MCF 10A (cell line): Measurements from ENCODE around the gene ANP32D. TPM values are rescaled to one million over a fixed set of nuclear protein-coding genes. Genes with fewer than 3 reads are reported as not detected.
"Not testable (repeated sequence)": the region's sequence is repeated elsewhere in the genome, so short reads cannot be mapped to it uniquely, and the experiment has no call there.

Experiments used
- BruUV-seq: library from RNA; stranded (reverse); fragments of 400-500 nt; replicated peaks from 2 replicates; lab custom pipeline; 2021; lab: Mats Ljungman, UMichigan
- CTCF ChIA-PET: fragments of 300-600 bp; sonication (Branson Sonifier 250); formaldehyde crosslinking; extraction: SDS; loops from one replicate; lab custom pipeline; 2021; ENCODE audit warnings: antibody characterized with exemption, inconsistent platforms; lab: Yijun Ruan, JAX
- POLR2A ChIA-PET: fragments of 300-600, 350-650 bp; sonication (Branson Sonifier 250); formaldehyde crosslinking; extraction: SDS; loops from one replicate; lab custom pipeline; 2020; ENCODE audit warnings: antibody characterized with exemption, inconsistent platforms; lab: Yijun Ruan, JAX
- DNase-seq: peaks from one replicate; pipeline ENCODE4 v3.0.0-alpha.2; 2018; ENCODE audit not compliant: unreplicated experiment
- H3K27ac Mint-ChIP-seq: one replicate; pipeline ENCODE4 v1.8.0; 2022; ENCODE audit warnings: mild to moderate bottlenecking, low read depth, mixed read lengths; ENCODE audit not compliant: unreplicated experiment
- H3K27me3 Mint-ChIP-seq: one replicate; pipeline ENCODE4 v1.8.0; 2022; ENCODE audit warnings: mixed read lengths; ENCODE audit not compliant: insufficient read depth, unreplicated experiment
- H3K36me3 Mint-ChIP-seq: one replicate; pipeline ENCODE4 v1.8.0; 2022; ENCODE audit warnings: mild to moderate bottlenecking, moderate library complexity, mixed read lengths; ENCODE audit not compliant: insufficient read depth, unreplicated experiment
- H3K4me1 Mint-ChIP-seq: one replicate; pipeline ENCODE4 v1.8.0; 2022; ENCODE audit warnings: mixed read lengths; ENCODE audit not compliant: insufficient read depth, unreplicated experiment
- H3K4me3 Mint-ChIP-seq: one replicate; pipeline ENCODE4 v1.8.0; 2022; ENCODE audit warnings: mild to moderate bottlenecking, moderate library complexity, mixed read lengths; ENCODE audit not compliant: unreplicated experiment
- H3K9me3 Mint-ChIP-seq: one replicate; pipeline ENCODE4 v1.8.0; 2022; ENCODE audit warnings: mixed read lengths; ENCODE audit not compliant: unreplicated experiment
- CTCF ChIP-seq: fragments of 200-600 bp; IDR thresholded peaks from one replicate; pipeline ENCODE4 v1.8.0; 2022; ENCODE audit warnings: antibody characterized with exemption, mild to moderate bottlenecking; ENCODE audit not compliant: unreplicated experiment
- intact Hi-C: fragments of 100-400 bp; cut with micrococcal nuclease; formaldehyde crosslinking; loops from 2 replicates; pipeline ENCODE4 v1.14.1; 2022
- total RNA-seq: library from RNA; stranded (reverse); gene quantifications from 2 replicates; pipeline ENCODE4 v1.2.3, GENCODE V29; 2022

ANP32D gene
- total RNA-seq, 1 experiment from 2014 or later: not detected

DNA sequence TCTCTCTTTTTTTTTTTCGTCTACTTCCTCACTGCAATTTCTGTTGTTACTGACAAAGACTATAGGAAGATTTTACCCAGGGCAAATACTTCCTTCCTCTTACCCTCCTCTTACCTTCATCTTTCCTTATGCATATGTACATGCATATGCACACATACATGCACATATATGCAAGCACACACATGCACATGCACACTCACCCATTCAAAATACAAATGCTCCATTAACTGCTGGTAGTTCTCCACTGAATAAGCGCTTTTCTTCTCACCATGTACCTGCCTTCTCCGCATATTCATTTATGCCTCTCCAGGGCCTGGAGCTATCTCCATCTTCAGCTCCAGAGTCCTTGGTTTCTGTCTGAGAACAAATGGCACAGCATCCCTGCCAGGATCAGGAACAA is 10.6 kb downstream of the ANP32D start:
- H3K9me3 Mint-ChIP-seq: no peaks in the 10 kb centered on the region
- no peak overlapping the region for H3K4me3 Mint-ChIP-seq
- intact Hi-C loops: no loop called here
- no peak overlapping the region for H3K27ac Mint-ChIP-seq
- no peak for DNase-seq
- TF ChIP-seq CTCF: no peak
- H3K36me3 Mint-ChIP-seq: peaks cover 11% of the 10 kb centered on the region
- H3K4me1 Mint-ChIP-seq: no peaks in the 10 kb centered on the region
- BruUV-seq: no TSS peak
- H3K27me3 Mint-ChIP-seq: no peaks in the 10 kb centered on the region
- POLR2A ChIA-PET: no interaction called here
- CTCF ChIA-PET: no interaction called here

DNA sequence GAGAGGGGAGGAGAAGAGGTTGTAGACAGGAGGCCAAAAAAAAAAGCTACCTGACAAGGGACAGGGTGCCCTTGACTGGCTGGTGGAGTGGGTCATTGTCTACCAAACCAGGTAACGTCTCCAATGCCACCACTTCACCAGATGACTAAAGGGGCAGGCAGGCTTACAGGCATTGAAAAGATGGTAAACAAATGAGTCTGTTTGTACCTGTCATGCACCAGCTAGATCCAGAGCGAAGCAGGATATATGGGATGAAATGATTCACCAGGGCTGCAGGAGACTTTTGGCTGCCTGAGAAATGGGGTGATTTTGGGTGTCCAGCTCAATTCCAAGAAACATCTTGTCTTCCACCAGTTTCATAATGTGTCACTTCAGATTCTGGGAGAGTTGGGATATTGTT is 13.9 kb downstream of the ANP32D start:
- intact Hi-C loops: no loop called here
- no peak for TF ChIP-seq CTCF
- Mint-ChIP-seq H3K4me3 (no peak overlapping the region), H3K27ac (no peak overlapping the region), H3K9me3 (no peaks in the 10 kb centered on the region), H3K36me3 (peaks cover 5% of the 10 kb centered on the region), H3K4me1 (peaks cover 9% of the 10 kb centered on the region), H3K27me3 (no peaks in the 10 kb centered on the region)
- BruUV-seq: no TSS peak
- DNase-seq: no peak
- POLR2A ChIA-PET: interaction anchor here (0.7 kb wide), 1 partner anchor 33 kb away, joined by 3 read pairs; no protein-coding TSS in a partner anchor
- CTCF ChIA-PET: interaction anchor here (1.1 kb wide), 1 partner anchor 188 kb away, joined by 3 read pairs; no protein-coding TSS in a partner anchor

- H3K27me3 Mint-ChIP-seq: no peaks in the 10 kb centered on the region
- peak; percentile 6 for DNase-seq
- no peaks in the 10 kb centered on the region for H3K9me3 Mint-ChIP-seq
- POLR2A ChIA-PET: interaction anchor here (0.7 kb wide), 1 partner anchor 33 kb away, joined by 3 read pairs; no protein-coding TSS in a partner anchor
- H3K27ac Mint-ChIP-seq: no peak overlapping the region
- intact Hi-C loops: no loop called here
- peaks cover 9% of the 10 kb centered on the region for H3K4me1 Mint-ChIP-seq
- peaks cover 5% of the 10 kb centered on the region for H3K36me3 Mint-ChIP-seq
- CTCF ChIA-PET: no interaction called here
- H3K4me3 Mint-ChIP-seq: no peak overlapping the region
- no peak for TF ChIP-seq CTCF
- BruUV-seq: no TSS peak
Observed at GRCh38 chr12:48486679-48487078, 14.3 kb downstream of the ANP32D start.

GRCh38 chr12:48489012-48489411 is 16.7 kb downstream of the ANP32D start:
- BruUV-seq: no TSS peak
- peak; percentile 75 for DNase-seq
- no peak for TF ChIP-seq CTCF
- Mint-ChIP-seq H3K4me3 (peak overlapping the region; percentile 13), H3K4me1 (peaks cover 9% of the 10 kb centered on the region), H3K36me3 (peaks cover 5% of the 10 kb centered on the region), H3K9me3 (no peaks in the 10 kb centered on the region), H3K27me3 (no peaks in the 10 kb centered on the region), H3K27ac (peak overlapping the region; percentile 80)
- ChIA-PET POLR2A (interaction anchor here (0.7 to 1.5 kb wide), 2 partner anchors 30 to 183 kb away, joined by 3 to 5 read pairs; no protein-coding TSS in a partner anchor), CTCF (interaction anchor here (0.5 to 0.9 kb wide), 6 partner anchors 28 to 512 kb away, joined by 3 to 5 read pairs (median 3); no protein-coding TSS in a partner anchor)
- intact Hi-C loops: no loop called here

DNA sequence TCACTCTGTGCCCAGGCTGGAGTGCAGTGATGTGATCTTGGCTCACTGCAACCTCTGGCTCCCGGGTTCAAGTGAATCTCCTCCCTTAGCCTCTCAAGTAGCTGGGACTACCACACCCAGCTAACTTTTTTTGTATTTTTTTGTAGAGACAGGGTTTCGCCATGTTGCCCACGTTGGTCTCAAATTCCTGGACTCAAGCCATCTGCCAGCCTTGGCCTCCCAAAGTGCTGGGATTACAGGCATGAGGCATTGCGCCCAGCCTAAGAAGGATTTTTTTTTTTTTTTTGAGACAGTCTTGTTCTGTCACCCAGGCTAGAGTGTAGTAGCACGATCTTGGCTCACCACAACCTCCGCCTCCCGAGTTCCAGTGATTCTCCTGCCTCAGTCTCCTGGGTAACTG is 17.1 kb downstream of the ANP32D start:
- H3K36me3 Mint-ChIP-seq, H3K4me1 Mint-ChIP-seq, intact Hi-C loops, H3K27me3 Mint-ChIP-seq, H3K9me3 Mint-ChIP-seq: not testable (repeated sequence)
- ChIA-PET POLR2A (interaction anchor here (0.6 to 1.5 kb wide), 3 partner anchors 31 to 1008 kb away, joined by 3 to 5 read pairs (median 3); no protein-coding TSS in a partner anchor), CTCF (interaction anchor here (0.5 to 0.9 kb wide), 7 partner anchors 28 to 512 kb away, joined by 3 to 5 read pairs (median 3); no protein-coding TSS in a partner anchor)
- peak; percentile 55 for DNase-seq
- Mint-ChIP-seq H3K27ac (peak overlapping the region; percentile 80), H3K4me3 (peak overlapping the region; percentile 13)
- TSS peak; percentile 30 for BruUV-seq

DNA sequence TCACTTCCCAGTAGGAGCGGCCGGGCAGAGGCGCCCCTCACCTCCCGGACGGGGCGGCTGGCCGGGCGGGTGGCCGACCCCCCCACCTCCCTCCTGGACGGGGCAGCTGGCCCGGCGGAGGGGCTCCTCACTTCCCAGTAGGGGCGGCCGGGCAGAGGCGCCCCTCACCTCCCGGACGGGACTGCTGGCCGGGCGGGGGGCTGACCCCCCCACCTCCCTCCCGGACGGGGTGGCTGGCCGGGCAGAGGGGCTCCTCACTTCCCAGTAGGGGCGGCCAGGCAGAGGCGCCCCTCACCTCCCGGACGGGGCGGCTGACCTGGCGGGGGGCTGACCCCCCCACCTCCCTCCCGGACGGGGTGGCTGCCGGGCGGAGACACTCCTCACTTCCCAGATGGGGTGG is 27.9 kb downstream of the ANP32D start:
- BruUV-seq, H3K9me3 Mint-ChIP-seq: not testable (repeated sequence)

More for the DNA sequence above, 27.9 kb downstream of the ANP32D start:
- H3K36me3 Mint-ChIP-seq, CTCF ChIA-PET, intact Hi-C loops, POLR2A ChIA-PET, DNase-seq, H3K4me1 Mint-ChIP-seq, H3K4me3 Mint-ChIP-seq, H3K27ac Mint-ChIP-seq: not testable (repeated sequence)
- peaks cover 40% of the 10 kb centered on the region for H3K27me3 Mint-ChIP-seq
